HEK293 (cell line): Measurements from ENCODE around the gene PCBP2.

ENCODE experiments used
- EGR2 ChIP-seq: fragments of 450-650 bp; formaldehyde crosslinking; IDR thresholded peaks from 2 replicates; pipeline ENCODE4 v1.5.1; 2016; ENCODE audit warnings: low read depth, missing biosample characterization, missing genetic modification characterization
- GLI4 ChIP-seq: fragments of 450-650 bp; formaldehyde crosslinking; IDR thresholded peaks from 2 replicates; pipeline ENCODE4 v1.5.1; 2016; ENCODE audit warnings: missing biosample characterization, missing genetic modification characterization
- KLF16 ChIP-seq: fragments of 450-650 bp; formaldehyde crosslinking; IDR thresholded peaks from 2 replicates; pipeline ENCODE4 v1.5.1; 2017; ENCODE audit warnings: missing biosample characterization, missing genetic modification characterization
- MYNN ChIP-seq: fragments of 450-650 bp; formaldehyde crosslinking; IDR thresholded peaks from 2 replicates; pipeline ENCODE4 v1.5.1; 2016; ENCODE audit warnings: missing biosample characterization, missing genetic modification characterization, borderline replicate concordance
- WT1 ChIP-seq: fragments of 450-650 bp; formaldehyde crosslinking; IDR thresholded peaks from 2 replicates; pipeline ENCODE4 v1.5.1; 2016; ENCODE audit warnings: missing biosample characterization, missing genetic modification characterization
- ZBTB1 ChIP-seq: fragments of 450-650 bp; formaldehyde crosslinking; IDR thresholded peaks from 2 replicates; pipeline ENCODE4 v1.5.1; 2016; ENCODE audit warnings: missing biosample characterization, missing genetic modification characterization
- ZEB2 ChIP-seq: fragments of 450-650 bp; formaldehyde crosslinking; IDR thresholded peaks from 2 replicates; pipeline ENCODE4 v1.5.1; 2016; ENCODE audit warnings: missing biosample characterization, missing genetic modification characterization
- ZFHX2 ChIP-seq: fragments of 450-650 bp; formaldehyde crosslinking; conservative IDR thresholded peaks from 2 replicates; pipeline ENCODE4 v1.5.1; 2016; ENCODE audit warnings: missing biosample characterization, missing genetic modification characterization
- ZFP37 ChIP-seq: fragments of 450-650 bp; formaldehyde crosslinking; IDR thresholded peaks from 2 replicates; pipeline ENCODE4 v1.5.1; 2016; ENCODE audit warnings: missing biosample characterization, missing genetic modification characterization
- ZNF23 ChIP-seq: fragments of 450-650 bp; formaldehyde crosslinking; IDR thresholded peaks from 2 replicates; pipeline ENCODE4 v1.5.1; 2016; ENCODE audit warnings: missing biosample characterization, missing genetic modification characterization, borderline replicate concordance
- ZNF311 ChIP-seq: fragments of 450-650 bp; formaldehyde crosslinking; IDR thresholded peaks from 2 replicates; pipeline ENCODE4 v1.5.1; 2017; ENCODE audit warnings: missing biosample characterization, missing genetic modification characterization, borderline replicate concordance
- ZNF391 ChIP-seq: fragments of 450-650 bp; formaldehyde crosslinking; IDR thresholded peaks from 2 replicates; pipeline ENCODE4 v1.5.1; 2016; ENCODE audit warnings: low read depth, missing biosample characterization, missing genetic modification characterization, borderline replicate concordance
- ZNF473 ChIP-seq: fragments of 450-650 bp; formaldehyde crosslinking; IDR thresholded peaks from 2 replicates; pipeline ENCODE4 v1.5.1; 2017; ENCODE audit warnings: missing biosample characterization, missing genetic modification characterization
- ZNF48 ChIP-seq: fragments of 450-650 bp; formaldehyde crosslinking; IDR thresholded peaks from 2 replicates; pipeline ENCODE4 v1.5.1; 2016; ENCODE audit warnings: missing biosample characterization, missing genetic modification characterization
- ZNF501 ChIP-seq: fragments of 450-650 bp; formaldehyde crosslinking; IDR thresholded peaks from 2 replicates; pipeline ENCODE4 v1.5.1; 2016; ENCODE audit warnings: missing biosample characterization, missing genetic modification characterization
- ZNF510 ChIP-seq: fragments of 450-650 bp; formaldehyde crosslinking; IDR thresholded peaks from 2 replicates; pipeline ENCODE4 v1.5.1; 2018; ENCODE audit warnings: mild to moderate bottlenecking, missing genetic modification characterization, missing biosample characterization; ENCODE audit not compliant: insufficient replicate concordance
- ZNF514 ChIP-seq: fragments of 450-650 bp; formaldehyde crosslinking; IDR thresholded peaks from 2 replicates; pipeline ENCODE4 v1.5.1; 2016; ENCODE audit warnings: missing biosample characterization, missing genetic modification characterization
- ZNF544 ChIP-seq: fragments of 450-650 bp; formaldehyde crosslinking; IDR thresholded peaks from 2 replicates; pipeline ENCODE4 v1.5.0; 2017; ENCODE audit warnings: missing biosample characterization, missing genetic modification characterization
- ZNF600 ChIP-seq: fragments of 450-650 bp; formaldehyde crosslinking; IDR thresholded peaks from 2 replicates; pipeline ENCODE4 v1.5.1; 2016; ENCODE audit warnings: missing biosample characterization, missing genetic modification characterization
- ZNF639 ChIP-seq: fragments of 450-650 bp; formaldehyde crosslinking; IDR thresholded peaks from 2 replicates; pipeline ENCODE4 v1.5.1; 2016; ENCODE audit warnings: missing biosample characterization, missing genetic modification characterization
- ZNF660 ChIP-seq: fragments of 450-650 bp; IDR thresholded peaks from 2 replicates; pipeline ENCODE4 v1.5.1; 2018; ENCODE audit warnings: missing biosample characterization, mild to moderate bottlenecking, missing genetic modification characterization
- ZNF76 ChIP-seq: fragments of 450-650 bp; formaldehyde crosslinking; IDR thresholded peaks from 2 replicates; pipeline ENCODE4; 2016; ENCODE audit warnings: low read depth, missing biosample characterization, missing genetic modification characterization, borderline replicate concordance
- ZNF785 ChIP-seq: fragments of 450-650 bp; formaldehyde crosslinking; IDR thresholded peaks from 2 replicates; pipeline ENCODE4 v1.5.1; 2016; ENCODE audit warnings: missing biosample characterization, missing genetic modification characterization
- ZNF792 ChIP-seq: fragments of 450-650 bp; formaldehyde crosslinking; IDR thresholded peaks from 2 replicates; pipeline ENCODE4 v1.5.1; 2016; ENCODE audit warnings: missing biosample characterization, missing genetic modification characterization
- ZNF837 ChIP-seq: fragments of 450-650 bp; formaldehyde crosslinking; IDR thresholded peaks from 2 replicates; pipeline ENCODE4 v1.5.1; 2016; ENCODE audit warnings: missing biosample characterization, missing genetic modification characterization
- ZSCAN30 ChIP-seq: fragments of 450-650 bp; IDR thresholded peaks from 2 replicates; pipeline ENCODE4 v1.5.1; 2018; ENCODE audit warnings: missing biosample characterization, mild to moderate bottlenecking, missing genetic modification characterization, moderate library complexity
- TF ChIP-seq, protein P1 (sequence below): IDR thresholded peaks from 2 replicates; pipeline ENCODE4 v1.6.1; 2011; ENCODE audit warnings: mild to moderate bottlenecking, low read depth, low read length, borderline replicate concordance
- TF ChIP-seq, protein P2 (sequence below): fragments of 450-650 bp; formaldehyde crosslinking; IDR thresholded peaks from 2 replicates; pipeline ENCODE4 v1.5.1; 2016; ENCODE audit warnings: missing biosample characterization, missing genetic modification characterization
- TF ChIP-seq, protein P3 (sequence below): fragments of 450-650 bp; formaldehyde crosslinking; IDR thresholded peaks from 2 replicates; pipeline ENCODE4 v1.5.1; 2017; ENCODE audit warnings: missing biosample characterization, missing genetic modification characterization
- TF ChIP-seq, protein P4 (sequence below): fragments of 450-650 bp; formaldehyde crosslinking; optimal IDR thresholded peaks from 2 replicates; pipeline ENCODE3; 2016; ENCODE audit warnings: missing biosample characterization, mild to moderate bottlenecking, missing genetic modification characterization
- TF ChIP-seq, protein P5 (sequence below): fragments of 450-650 bp; formaldehyde crosslinking; IDR thresholded peaks from 2 replicates; pipeline ENCODE4 v1.5.1; 2017; ENCODE audit warnings: missing biosample characterization, missing genetic modification characterization

The PCBP2 gene

DNA sequence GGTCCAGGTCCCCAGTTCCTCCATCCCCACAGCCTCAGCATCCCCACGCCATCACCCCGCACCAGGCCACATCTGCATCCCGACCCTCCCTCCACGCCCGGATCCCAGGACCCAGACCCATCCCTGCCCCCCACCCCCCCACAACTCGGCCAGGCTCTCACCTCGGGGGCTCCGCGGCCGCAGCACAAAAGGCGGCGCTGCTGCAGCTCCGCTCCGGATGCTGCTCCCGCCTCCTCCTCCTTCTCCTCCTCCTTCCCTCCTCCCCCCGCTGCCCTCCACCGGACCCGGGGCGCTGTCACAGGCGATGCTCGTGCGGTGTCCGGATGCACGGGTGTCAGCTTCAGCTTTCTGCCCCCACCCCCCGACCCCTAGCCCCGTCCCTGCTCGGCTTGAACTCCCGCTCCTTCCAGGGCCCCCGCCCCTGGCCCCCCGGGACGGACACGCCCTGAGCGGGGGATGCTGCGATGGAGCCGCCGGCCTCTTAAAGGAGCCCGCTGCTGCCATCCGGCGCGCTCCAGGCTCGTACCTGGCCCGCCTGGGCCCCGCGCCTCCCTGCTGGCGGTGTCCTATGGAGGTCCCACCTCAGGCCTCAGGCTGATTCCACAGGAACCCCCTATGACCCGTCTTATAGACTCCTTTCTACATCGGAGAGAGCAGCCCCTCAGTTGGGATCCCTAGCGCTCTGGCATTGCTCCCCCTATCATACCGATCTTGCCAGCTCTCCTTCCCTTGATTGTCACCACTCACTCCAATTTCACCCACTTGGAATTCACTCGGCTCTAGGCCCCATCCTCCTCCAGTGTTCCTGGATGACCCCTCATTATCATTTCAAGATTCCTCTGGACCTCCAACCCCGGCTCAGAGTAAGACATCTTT, 47.6 kb downstream of the PCBP2 start, which contains the start of gene MAP3K12 (continued):
- TF ChIP-seq ZNF473 (tag by site-specific recombination) (no peak), ZNF510 (tag by site-specific recombination) (no peak), ZNF660 (tag by site-specific recombination) (no peak), ZNF600 (peak; percentile 82), ZNF23 (tag by site-specific recombination) (no peak), ZNF544 (tag by site-specific recombination) (no peak), GLI4 (tag by site-specific recombination) (no peak), ZNF514 (no peak), ZFP37 (tag by site-specific recombination) (no peak), ZNF501 (tag by site-specific recombination) (no peak), ZNF792 (no peak), ZNF837 (tag by site-specific recombination) (no peak), ZNF311 (tag by site-specific recombination) (no peak), ZNF76 (tag by site-specific recombination) (no peak; the same call in 1 of the 2 replicates), ZNF391 (tag by site-specific recombination) (no peak), ZFHX2 (tag by site-specific recombination) (no peak), ZSCAN30 (0 out of 2 replicates have a peak, but pooled peaks have one; percentile 17), MYNN (tag by site-specific recombination) (no peak), ZEB2 (tag by site-specific recombination) (no peak), ZBTB1 (tag by site-specific recombination) (no peak), ZNF48 (tag by site-specific recombination) (no peak), EGR2 (no peak), WT1 (no peak), ZNF785 (no peak), KLF16 (no peak), ZNF639 (no peak)
- TF ChIP-seq, protein P1, sequence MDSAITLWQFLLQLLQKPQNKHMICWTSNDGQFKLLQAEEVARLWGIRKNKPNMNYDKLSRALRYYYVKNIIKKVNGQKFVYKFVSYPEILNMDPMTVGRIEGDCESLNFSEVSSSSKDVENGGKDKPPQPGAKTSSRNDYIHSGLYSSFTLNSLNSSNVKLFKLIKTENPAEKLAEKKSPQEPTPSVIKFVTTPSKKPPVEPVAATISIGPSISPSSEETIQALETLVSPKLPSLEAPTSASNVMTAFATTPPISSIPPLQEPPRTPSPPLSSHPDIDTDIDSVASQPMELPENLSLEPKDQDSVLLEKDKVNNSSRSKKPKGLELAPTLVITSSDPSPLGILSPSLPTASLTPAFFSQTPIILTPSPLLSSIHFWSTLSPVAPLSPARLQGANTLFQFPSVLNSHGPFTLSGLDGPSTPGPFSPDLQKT: no peak
- TF ChIP-seq, protein P2, sequence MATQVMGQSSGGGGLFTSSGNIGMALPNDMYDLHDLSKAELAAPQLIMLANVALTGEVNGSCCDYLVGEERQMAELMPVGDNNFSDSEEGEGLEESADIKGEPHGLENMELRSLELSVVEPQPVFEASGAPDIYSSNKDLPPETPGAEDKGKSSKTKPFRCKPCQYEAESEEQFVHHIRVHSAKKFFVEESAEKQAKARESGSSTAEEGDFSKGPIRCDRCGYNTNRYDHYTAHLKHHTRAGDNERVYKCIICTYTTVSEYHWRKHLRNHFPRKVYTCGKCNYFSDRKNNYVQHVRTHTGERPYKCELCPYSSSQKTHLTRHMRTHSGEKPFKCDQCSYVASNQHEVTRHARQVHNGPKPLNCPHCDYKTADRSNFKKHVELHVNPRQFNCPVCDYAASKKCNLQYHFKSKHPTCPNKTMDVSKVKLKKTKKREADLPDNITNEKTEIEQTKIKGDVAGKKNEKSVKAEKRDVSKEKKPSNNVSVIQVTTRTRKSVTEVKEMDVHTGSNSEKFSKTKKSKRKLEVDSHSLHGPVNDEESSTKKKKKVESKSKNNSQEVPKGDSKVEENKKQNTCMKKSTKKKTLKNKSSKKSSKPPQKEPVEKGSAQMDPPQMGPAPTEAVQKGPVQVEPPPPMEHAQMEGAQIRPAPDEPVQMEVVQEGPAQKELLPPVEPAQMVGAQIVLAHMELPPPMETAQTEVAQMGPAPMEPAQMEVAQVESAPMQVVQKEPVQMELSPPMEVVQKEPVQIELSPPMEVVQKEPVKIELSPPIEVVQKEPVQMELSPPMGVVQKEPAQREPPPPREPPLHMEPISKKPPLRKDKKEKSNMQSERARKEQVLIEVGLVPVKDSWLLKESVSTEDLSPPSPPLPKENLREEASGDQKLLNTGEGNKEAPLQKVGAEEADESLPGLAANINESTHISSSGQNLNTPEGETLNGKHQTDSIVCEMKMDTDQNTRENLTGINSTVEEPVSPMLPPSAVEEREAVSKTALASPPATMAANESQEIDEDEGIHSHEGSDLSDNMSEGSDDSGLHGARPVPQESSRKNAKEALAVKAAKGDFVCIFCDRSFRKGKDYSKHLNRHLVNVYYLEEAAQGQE (tag by site-specific recombination): no peak
- TF ChIP-seq, protein P3, sequence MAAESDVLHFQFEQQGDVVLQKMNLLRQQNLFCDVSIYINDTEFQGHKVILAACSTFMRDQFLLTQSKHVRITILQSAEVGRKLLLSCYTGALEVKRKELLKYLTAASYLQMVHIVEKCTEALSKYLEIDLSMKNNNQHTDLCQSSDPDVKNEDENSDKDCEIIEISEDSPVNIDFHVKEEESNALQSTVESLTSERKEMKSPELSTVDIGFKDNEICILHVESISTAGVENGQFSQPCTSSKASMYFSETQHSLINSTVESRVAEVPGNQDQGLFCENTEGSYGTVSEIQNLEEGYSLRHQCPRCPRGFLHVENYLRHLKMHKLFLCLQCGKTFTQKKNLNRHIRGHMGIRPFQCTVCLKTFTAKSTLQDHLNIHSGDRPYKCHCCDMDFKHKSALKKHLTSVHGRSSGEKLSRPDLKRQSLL: peak; percentile 97
- TF ChIP-seq, protein P4, sequence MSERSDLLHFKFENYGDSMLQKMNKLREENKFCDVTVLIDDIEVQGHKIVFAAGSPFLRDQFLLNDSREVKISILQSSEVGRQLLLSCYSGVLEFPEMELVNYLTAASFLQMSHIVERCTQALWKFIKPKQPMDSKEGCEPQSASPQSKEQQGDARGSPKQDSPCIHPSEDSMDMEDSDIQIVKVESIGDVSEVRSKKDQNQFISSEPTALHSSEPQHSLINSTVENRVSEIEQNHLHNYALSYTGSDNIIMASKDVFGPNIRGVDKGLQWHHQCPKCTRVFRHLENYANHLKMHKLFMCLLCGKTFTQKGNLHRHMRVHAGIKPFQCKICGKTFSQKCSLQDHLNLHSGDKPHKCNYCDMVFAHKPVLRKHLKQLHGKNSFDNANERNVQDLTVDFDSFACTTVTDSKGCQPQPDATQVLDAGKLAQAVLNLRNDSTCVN: peak; percentile 65
- TF ChIP-seq, protein P5, sequence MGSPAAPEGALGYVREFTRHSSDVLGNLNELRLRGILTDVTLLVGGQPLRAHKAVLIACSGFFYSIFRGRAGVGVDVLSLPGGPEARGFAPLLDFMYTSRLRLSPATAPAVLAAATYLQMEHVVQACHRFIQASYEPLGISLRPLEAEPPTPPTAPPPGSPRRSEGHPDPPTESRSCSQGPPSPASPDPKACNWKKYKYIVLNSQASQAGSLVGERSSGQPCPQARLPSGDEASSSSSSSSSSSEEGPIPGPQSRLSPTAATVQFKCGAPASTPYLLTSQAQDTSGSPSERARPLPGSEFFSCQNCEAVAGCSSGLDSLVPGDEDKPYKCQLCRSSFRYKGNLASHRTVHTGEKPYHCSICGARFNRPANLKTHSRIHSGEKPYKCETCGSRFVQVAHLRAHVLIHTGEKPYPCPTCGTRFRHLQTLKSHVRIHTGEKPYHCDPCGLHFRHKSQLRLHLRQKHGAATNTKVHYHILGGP (tag by site-specific recombination): no peak
